HepG2 (cell line): Measurements from ENCODE around the gene SEMA3G. TPM values are rescaled to one million over a fixed set of nuclear protein-coding genes. Genes with fewer than 3 reads are reported as not detected.

Experiments
- EEA1 ChIP-seq: sonication (generic); formaldehyde crosslinking; IDR thresholded peaks from 2 replicates; pipeline ENCODE4 v1.5.1; 2020; ENCODE audit warnings: mild to moderate bottlenecking, missing genetic modification reagents, borderline replicate concordance
- ELF1 ChIP-seq: sonication (generic); formaldehyde crosslinking; IDR thresholded peaks from 2 replicates; pipeline ENCODE4 v1.4.0; 2020; ENCODE audit warnings: missing genetic modification reagents
- KAT8 ChIP-seq: IDR thresholded peaks from 2 replicates; pipeline ENCODE4 v1.6.1; 2016; ENCODE audit warnings: missing genetic modification reagents, missing compliant biosample characterization
- RARG ChIP-seq: sonication (generic); formaldehyde crosslinking; IDR thresholded peaks from 2 replicates; pipeline ENCODE4 v1.4.0; 2020; ENCODE audit warnings: low read depth, mild to moderate bottlenecking, missing genetic modification reagents
- STAT5B ChIP-seq: sonication (generic); formaldehyde crosslinking; IDR thresholded peaks from 2 replicates; pipeline ENCODE4 v1.4.0; 2020; ENCODE audit warnings: missing genetic modification reagents
- TAF15 ChIP-seq: fragments of 200-400 bp; formaldehyde crosslinking; IDR thresholded peaks from one replicate; pipeline ENCODE4 v1.6.1; 2018; ENCODE audit warnings: mild to moderate bottlenecking, low read depth, low read length; ENCODE audit not compliant: poor library complexity, severe bottlenecking
- ZBTB46 ChIP-seq: sonication (generic); formaldehyde crosslinking; IDR thresholded peaks from 2 replicates; pipeline ENCODE4 v1.4.0; 2020; ENCODE audit warnings: mild to moderate bottlenecking, missing genetic modification reagents, borderline replicate concordance
- ZEB1 ChIP-seq: IDR thresholded peaks from 2 replicates; pipeline ENCODE4 v1.6.1; 2012; ENCODE audit warnings: mild to moderate bottlenecking, low read depth, inconsistent platforms; ENCODE audit not compliant: insufficient replicate concordance
- ZFY ChIP-seq: sonication (generic); formaldehyde crosslinking; IDR thresholded peaks from 2 replicates; pipeline ENCODE4 v1.4.0; 2020; ENCODE audit warnings: missing genetic modification reagents
- ZGPAT ChIP-seq: IDR thresholded peaks from 2 replicates; pipeline ENCODE4 v1.6.1; 2016; ENCODE audit warnings: mild to moderate bottlenecking
- ZNF224 ChIP-seq: sonication (generic); formaldehyde crosslinking; IDR thresholded peaks from 2 replicates; pipeline ENCODE4 v1.5.0; 2020; ENCODE audit warnings: mild to moderate bottlenecking, missing genetic modification reagents
- ZNF260 ChIP-seq: sonication (generic); formaldehyde crosslinking; IDR thresholded peaks from 2 replicates; pipeline ENCODE4 v1.4.0; 2020; ENCODE audit warnings: missing genetic modification reagents, low read depth, mild to moderate bottlenecking, borderline replicate concordance
- ZNF33B ChIP-seq: sonication (generic); formaldehyde crosslinking; IDR thresholded peaks from 2 replicates; pipeline ENCODE4 v1.5.1; 2020; ENCODE audit warnings: mild to moderate bottlenecking, missing genetic modification reagents
- ZNF407 ChIP-seq: sonication (generic); formaldehyde crosslinking; IDR thresholded peaks from one replicate; pipeline ENCODE4 v1.5.1; 2020; ENCODE audit warnings: mild to moderate bottlenecking, missing genetic modification reagents; ENCODE audit errors: not compliant biosample characterization
- ZNF501 ChIP-seq: sonication (generic); formaldehyde crosslinking; IDR thresholded peaks from 2 replicates; pipeline ENCODE4 v1.5.1; 2020; ENCODE audit warnings: mild to moderate bottlenecking, moderate library complexity, missing genetic modification reagents
- ZSCAN9 ChIP-seq: IDR thresholded peaks from 2 replicates; pipeline ENCODE4 v1.6.1; 2016; ENCODE audit warnings: borderline replicate concordance
- polyA plus RNA-seq, 8 experiments: library from polyadenylated mRNA; depleted of rRNA in 3 of 8; stranded (reverse) in 7 of 8; unstranded in 1 of 8; fragments of >200 nt; fragmentation: Illumina TruSeq in 4 of 8; extraction: Trizol in 4 of 8; gene quantifications; 2 replicates each; pipeline versions ENCODE4 v1.2.1 to v1.2.3, GENCODE V29; 2011 to 2016; ENCODE audit warnings: low read depth in 4 of 8, missing spikeins in 1 of 8, mixed read lengths in 1 of 8; ENCODE audit not compliant: insufficient read depth in 1 of 8
- total RNA-seq, 5 experiments: library from RNA; depleted of rRNA; stranded (reverse); fragments of >200 nt; fragmentation: Illumina TruSeq; extraction: Trizol; gene quantifications; 2 replicates each; pipeline ENCODE4 v1.2.3, GENCODE V29; 2016; ENCODE audit warnings: low read depth in 1 of 5

Gene SEMA3G
- total and polyA plus RNA-seq, 2 of the 13 experiments (the other 11 are each of a cell fraction or from before 2014, with no cell fraction given): 6.1 to 8.3 TPM

GRCh38 chr3:52455283-52456168 is 10.6 kb upstream of the SEMA3G start, which contains the start of gene NISCH (continued):
- TF ChIP-seq ZFY (CRISPR knock-in tag): peak; percentile 37
- peak; percentile 48; the same call in 1 of the 2 replicates for TF ChIP-seq ZSCAN9 (CRISPR knock-in tag)
- TF ChIP-seq EEA1: no peak
- TF ChIP-seq KAT8 (CRISPR knock-in tag): peak; percentile 63
- TF ChIP-seq ZGPAT (CRISPR knock-in tag): peak; percentile 78
- TF ChIP-seq ZNF407 (CRISPR knock-in tag): no peak
- TF ChIP-seq ELF1: peak; percentile 48; the same call in 1 of the 2 replicates
- no peak for TF ChIP-seq ZBTB46
- no peak for TF ChIP-seq TAF15
- peak; percentile 44; the same call in 1 of the 2 replicates for TF ChIP-seq ZNF501 (CRISPR knock-in tag)
- no peak for TF ChIP-seq STAT5B (CRISPR knock-in tag)
- TF ChIP-seq RARG (CRISPR knock-in tag): no peak
- TF ChIP-seq ZEB1: no peak
- TF ChIP-seq ZNF260: no peak
- TF ChIP-seq ZNF224: no peak
- TF ChIP-seq ZNF33B: 0 out of 2 replicates have a peak, but pooled peaks have one; percentile 59
